SK-N-MC (cell line): ENCODE data around the gene FARS2.

Experiments used
- FOXP2 ChIP-seq: optimal IDR thresholded peaks from 2 replicates; pipeline ENCODE3; 2011; ENCODE audit warnings: mild to moderate bottlenecking, moderate library complexity; ENCODE audit not compliant: insufficient read depth; ENCODE audit errors: extremely low read length, control extremely low read depth
- POLR2AphosphoS5 ChIP-seq: IDR thresholded peaks from 2 replicates; pipeline ENCODE4 v1.6.1; 2012; ENCODE audit warnings: mild to moderate bottlenecking, low read depth, low read length, borderline replicate concordance

DNA sequence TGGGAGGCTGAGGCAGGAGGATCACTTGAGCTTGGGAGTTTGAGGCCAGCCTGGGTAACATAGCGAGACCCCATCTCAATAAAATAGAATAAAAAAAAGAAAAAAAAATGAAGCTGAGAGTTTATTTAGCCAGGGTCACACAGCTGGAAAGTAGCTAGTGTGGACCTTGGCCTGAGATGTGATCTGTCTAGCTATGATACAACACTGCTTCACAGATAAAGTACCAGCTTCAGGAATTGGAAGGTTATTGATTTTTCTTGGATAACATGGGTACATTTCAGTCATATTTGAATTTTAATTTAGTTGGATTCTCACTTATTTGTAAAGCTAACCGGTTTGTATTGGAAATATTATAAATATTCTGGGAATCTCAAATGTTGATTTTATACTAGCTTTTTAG lies 5.1 kb downstream of the FARS2 start:
- no peak for TF ChIP-seq POLR2AphosphoS5
- TF ChIP-seq FOXP2 = no peak
